ENCODE results near the gene CASP8.

The CASP8 gene

GRCh38 chr2:201329409-201329808 lies 69.1 kb downstream of the CASP8 start:
- in situ Hi-C loops (cut with MboI; ENCODE audit: low sequenced_read_pairs) = no loop called here
